Stimulated activated CD4-positive, alpha-beta T cell treated with anti-CD3 and anti-CD28 coated beads, Interleukin-4, amount 100 ng/mL, for 48 hours (primary cell): ENCODE data around the gene CBLN2.

Experiments
- DNase-seq, 2 donors: peaks; one replicate each; pipeline ENCODE4 v3.0.0-alpha.2; 2020; ENCODE audit warnings: low read depth in 2 of 2

CBLN2 gene

GRCh38 chr18:72544092-72544886 lies at the start of gene CBLN2:
Gene CBLN2, minus strand, starts transcription at chr18:72544342. Its CDS starts 2,182 bp downstream, at chr18:72542160.
- peak; percentile 23 to 45 for DNase-seq

GRCh38 chr18:72588360-72588759 lies 44.2 kb upstream of the CBLN2 start:
- DNase-seq: no peak

- DNase-seq: no peak
Observed at GRCh38 chr18:72584787-72585186, 40.6 kb upstream of the CBLN2 start.

- DNase-seq: no peak
Observed at GRCh38 chr18:72581976-72582375, 37.8 kb upstream of the CBLN2 start.

GRCh38 chr18:72572896-72573295 lies 28.8 kb upstream of the CBLN2 start:
- no peak for DNase-seq

GRCh38 chr18:72566290-72566689 lies 22.1 kb upstream of the CBLN2 start:
- DNase-seq: no peak

- DNase-seq: no peak
Observed at GRCh38 chr18:72555968-72556367, 11.8 kb upstream of the CBLN2 start.

GRCh38 chr18:72555101-72555500 lies 11.0 kb upstream of the CBLN2 start:
- DNase-seq: no peak

- DNase-seq: no peak
Observed at GRCh38 chr18:72543357-72544055, 636 bp downstream of the CBLN2 start.

- DNase-seq: no peak
Observed at GRCh38 chr18:72542984-72543356, 1.2 kb downstream of the CBLN2 start.

- DNase-seq: no peak
Observed at GRCh38 chr18:72542342-72542741, 1.8 kb downstream of the CBLN2 start.

GRCh38 chr18:72541871-72542332 lies 2.2 kb downstream of the CBLN2 start:
- DNase-seq: no peak

GRCh38 chr18:72539901-72540300 lies 4.2 kb downstream of the CBLN2 start:
- no peak for DNase-seq

- DNase-seq: no peak
Observed at GRCh38 chr18:72530622-72531021, 13.5 kb downstream of the CBLN2 start.

GRCh38 chr18:72504866-72505265 lies 39.3 kb downstream of the CBLN2 start:
- DNase-seq: no peak

GRCh38 chr18:72502671-72503431 lies 41.3 kb downstream of the CBLN2 start:
- DNase-seq: no peak

- no peak for DNase-seq
Observed at GRCh38 chr18:72492497-72492896, 51.6 kb downstream of the CBLN2 start.
